GM18861 (cell line): ENCODE data around the gene PCDHGB4.
"Not testable (repeated sequence)": the region's sequence is repeated elsewhere in the genome, so short reads cannot be mapped to it uniquely, and the experiment has no call there.

Experiments
- ATAC-seq: cut with Tn5 transposase; IDR thresholded peaks from one replicate; pipeline ENCODE4 v1.9.1; 2021; ENCODE audit not compliant: unreplicated experiment

PCDHGB4 gene

DNA sequence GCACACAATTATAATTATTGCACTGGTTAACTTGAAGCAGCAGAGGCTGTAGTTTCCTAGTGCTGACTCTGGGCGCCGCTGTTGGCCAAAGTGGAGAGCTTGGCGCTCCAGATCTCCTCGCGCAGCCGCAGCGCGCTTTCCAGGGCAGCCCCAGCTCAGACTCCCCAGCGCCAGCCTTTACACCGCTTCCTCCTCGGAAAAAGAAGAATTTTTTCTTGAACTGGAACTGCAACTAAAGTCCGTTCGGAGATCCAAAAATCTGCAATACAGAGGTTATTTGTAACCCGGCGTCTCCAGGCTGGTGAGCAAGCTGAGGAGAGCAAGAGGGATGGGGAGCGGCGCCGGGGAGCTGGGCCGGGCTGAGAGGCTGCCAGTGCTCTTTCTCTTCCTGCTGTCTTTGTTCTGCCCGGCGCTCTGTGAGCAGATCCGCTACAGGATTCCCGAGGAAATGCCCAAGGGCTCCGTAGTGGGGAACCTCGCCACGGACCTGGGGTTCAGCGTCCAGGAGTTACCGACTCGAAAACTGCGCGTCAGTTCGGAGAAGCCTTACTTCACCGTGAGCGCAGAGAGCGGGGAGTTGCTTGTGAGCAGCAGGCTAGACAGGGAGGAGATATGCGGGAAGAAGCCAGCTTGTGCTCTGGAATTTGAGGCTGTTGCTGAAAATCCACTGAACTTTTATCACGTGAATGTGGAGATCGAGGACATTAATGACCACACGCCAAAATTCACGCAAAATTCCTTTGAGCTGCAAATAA lies at the start of gene PCDHGB4:
Gene PCDHGB4 (plus strand): TSS at position 142 of the 755 bp plus-strand sequence. CDS start 187 bp downstream, at position 329.
- ATAC-seq, result not testable (repeated sequence)

DNA sequence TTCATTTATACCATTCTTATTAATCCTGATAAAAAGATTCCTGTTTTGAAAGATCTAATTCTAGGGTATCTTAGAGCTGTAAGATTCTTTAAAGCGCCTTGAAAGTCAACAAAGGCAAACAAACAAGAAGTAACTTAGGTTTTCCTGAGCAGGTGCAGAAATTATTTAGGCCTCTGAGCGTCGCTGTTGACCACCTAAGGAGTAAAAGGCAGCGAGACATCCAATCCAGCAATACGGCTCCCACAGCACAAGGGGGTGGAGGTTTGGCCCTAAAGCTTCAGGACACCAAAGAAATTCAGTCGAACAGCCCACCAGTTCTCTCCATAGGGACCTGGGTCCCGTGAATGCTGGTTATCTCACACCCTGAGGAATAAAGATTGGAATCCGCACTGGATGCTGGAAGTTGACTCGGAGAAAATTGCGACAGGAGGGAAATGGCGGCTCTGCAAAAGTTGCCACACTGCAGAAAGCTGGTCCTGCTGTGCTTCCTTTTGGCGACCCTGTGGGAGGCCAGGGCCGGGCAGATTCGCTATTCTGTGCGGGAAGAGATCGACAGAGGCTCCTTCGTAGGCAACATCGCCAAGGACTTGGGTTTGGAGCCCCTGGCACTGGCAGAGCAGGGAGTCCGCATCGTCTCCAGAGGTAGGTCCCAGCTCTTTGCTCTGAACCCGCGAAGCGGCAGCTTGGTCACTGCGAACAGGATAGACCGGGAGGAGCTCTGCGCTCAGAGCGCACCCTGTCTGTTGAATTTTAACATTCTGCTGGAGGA lies 48.8 kb upstream of the PCDHGB4 start, which contains the start of gene PCDHGA2:
Gene PCDHGA2 (plus strand): TSS at position 223 of the 769 bp plus-strand sequence.
- ATAC-seq, result no peak

DNA sequence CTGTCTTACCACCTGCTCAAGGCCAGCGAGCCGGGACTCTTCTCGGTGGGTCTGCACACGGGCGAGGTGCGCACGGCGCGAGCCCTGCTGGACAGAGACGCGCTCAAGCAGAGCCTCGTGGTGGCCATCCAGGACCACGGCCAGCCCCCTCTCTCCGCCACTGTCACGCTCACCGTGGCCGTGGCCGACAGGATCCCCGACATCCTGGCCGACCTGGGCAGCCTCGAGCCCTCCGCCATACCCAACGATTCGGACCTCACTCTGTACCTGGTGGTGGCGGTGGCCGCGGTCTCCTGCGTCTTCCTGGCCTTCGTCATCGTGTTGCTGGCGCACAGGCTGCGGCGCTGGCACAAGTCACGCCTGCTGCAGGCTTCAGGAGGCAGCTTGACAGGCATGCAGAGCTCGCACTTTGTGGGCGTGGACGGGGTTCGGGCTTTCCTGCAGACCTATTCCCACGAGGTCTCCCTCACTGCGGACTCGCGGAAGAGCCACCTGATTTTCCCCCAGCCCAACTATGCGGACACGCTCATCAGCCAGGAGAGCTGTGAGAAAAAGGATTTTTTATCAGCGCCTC lies 46.6 kb upstream of the PCDHGB4 start:
- ATAC-seq, result not testable (repeated sequence)

DNA sequence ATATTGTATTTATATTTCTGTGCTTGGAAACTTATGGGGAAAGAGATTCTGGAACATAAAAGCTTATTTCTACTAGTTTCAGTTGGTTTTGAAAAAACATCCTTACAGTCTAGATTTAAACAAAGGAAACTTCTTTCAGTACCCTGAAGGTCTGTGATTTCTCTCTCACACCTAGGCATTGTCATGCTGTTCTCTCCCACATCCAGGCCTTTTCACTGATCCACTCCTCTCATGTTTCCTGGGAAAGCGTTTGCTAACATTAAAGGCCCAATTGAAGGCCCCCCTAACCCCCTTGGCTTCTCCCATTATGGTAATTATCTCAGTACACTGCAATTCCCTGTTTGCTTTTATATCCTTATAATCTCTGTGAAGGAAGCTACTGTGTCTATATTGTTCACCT lies 44.7 kb upstream of the PCDHGB4 start:
- ATAC-seq, result no peak

DNA sequence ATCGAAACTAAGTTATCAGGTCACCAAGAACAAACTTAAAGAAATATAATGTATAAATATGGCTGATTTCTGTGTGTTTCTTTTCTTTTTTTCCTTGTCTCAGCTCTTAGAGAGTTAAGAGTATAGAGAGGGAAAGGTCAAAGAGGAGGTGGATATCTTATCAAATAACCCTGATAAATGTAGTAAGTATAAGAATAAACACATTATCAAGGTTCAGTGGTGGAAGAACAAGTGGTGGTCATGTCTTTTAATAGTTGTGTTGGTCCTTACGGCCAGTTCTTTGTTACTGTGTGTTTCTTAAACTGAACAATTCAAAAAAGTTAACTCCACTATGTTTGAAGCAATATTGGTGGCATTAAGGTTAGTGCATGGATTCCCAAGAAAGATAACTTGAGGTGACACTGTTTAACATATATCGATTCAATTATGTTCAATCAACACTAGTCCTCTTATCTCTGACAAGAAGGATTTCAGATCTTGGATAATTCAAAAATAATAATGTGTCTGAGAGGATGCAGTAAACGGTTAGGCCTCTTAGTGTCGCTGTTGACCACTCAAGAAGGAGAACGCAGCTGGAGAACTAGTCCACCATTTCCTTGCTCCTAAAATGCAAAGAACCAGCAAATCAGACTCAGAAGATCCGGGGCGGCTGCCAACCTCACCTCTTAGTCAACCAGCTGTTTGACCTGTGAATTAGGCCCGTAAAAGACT lies 44.1 kb upstream of the PCDHGB4 start, which contains the start of gene PCDHGA3:
Gene PCDHGA3 (plus strand): TSS at position 588 of the 711 bp plus-strand sequence. CDS start 205 bp downstream, outside the sequence.
- no peak for ATAC-seq

DNA sequence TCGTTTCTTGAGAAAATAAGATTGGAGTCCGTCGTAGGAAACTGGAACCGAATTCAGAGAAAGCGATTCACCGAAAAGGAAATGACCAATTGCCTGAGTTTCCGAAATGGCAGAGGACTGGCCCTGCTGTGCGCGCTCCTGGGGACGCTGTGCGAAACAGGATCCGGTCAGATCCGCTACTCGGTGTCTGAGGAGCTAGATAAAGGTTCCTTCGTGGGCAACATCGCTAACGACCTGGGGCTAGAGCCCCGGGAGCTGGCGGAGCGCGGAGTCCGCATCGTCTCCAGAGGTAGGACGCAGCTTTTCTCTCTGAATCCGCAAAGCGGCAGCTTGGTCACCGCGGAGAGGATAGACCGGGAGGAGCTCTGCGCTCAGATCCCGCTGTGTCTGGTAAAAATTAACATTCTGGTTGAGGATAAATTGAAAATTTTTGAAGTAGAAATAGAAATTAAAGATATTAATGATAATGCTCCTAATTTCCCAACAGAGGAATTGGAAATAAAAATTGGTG lies 43.5 kb upstream of the PCDHGB4 start:
- ATAC-seq, result no peak

DNA sequence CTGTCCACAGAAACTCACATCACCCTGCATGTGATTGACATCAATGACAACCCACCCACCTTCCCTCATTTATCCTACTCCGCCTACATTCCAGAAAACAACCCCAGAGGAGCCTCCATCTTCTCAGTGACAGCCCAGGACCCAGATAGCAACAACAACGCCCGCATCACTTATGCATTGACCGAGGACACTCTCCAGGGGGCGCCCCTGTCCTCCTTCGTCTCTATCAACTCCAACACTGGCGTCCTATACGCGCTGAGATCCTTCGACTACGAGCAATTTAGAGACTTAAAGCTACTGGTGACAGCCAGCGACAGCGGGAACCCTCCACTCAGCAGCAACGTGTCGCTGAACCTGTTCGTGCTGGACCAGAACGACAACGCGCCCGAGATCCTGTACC lies 42.2 kb upstream of the PCDHGB4 start:
- ATAC-seq, result no peak

DNA sequence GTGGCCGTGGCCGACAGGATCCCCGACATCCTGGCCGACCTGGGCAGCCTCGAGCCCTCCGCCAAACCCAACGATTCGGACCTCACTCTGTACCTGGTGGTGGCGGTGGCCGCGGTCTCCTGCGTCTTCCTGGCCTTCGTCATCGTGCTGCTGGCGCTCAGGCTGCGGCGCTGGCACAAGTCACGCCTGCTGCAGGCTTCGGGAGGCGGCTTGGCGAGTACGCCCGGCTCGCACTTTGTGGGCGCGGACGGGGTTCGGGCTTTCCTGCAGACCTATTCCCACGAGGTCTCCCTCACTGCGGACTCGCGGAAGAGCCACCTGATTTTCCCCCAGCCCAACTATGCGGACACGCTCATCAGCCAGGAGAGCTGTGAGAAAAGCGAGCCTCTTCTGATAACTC lies 41.5 kb upstream of the PCDHGB4 start:
- not testable (repeated sequence) for ATAC-seq

DNA sequence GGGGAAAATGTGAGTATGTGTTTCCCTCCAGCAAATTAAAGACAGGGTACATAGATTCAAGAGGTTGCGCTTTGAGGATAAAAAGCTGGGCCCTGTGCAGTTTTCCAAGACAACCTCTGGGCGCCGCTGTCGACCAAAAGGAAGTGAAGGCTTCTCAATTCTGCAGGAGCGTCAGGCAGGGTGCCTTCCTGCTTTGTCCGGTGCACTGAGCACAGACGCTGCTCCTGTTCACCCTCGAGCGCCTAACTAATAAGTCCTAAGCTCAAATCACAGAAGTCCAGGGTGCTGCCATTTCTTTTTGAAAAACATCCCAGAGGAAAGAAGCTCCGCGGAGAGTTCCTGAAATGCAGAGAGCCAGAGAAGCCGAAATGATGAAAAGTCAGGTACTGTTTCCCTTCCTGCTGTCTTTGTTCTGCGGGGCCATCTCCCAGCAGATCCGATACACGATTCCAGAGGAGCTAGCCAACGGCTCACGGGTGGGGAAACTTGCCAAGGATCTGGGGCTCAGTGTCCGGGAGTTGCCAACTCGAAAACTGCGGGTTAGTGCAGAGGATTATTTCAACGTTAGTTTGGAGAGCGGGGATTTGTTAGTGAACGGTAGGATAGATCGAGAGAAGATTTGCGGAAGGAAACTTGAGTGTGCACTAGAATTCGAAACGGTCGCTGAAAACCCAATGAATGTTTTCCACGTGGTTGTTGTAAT lies 37.4 kb upstream of the PCDHGB4 start, which contains the start of gene PCDHGB1:
Gene PCDHGB1 (plus strand): TSS at position 183 of the 703 bp plus-strand sequence. CDS start 162 bp downstream, at position 345.
- no peak for ATAC-seq

DNA sequence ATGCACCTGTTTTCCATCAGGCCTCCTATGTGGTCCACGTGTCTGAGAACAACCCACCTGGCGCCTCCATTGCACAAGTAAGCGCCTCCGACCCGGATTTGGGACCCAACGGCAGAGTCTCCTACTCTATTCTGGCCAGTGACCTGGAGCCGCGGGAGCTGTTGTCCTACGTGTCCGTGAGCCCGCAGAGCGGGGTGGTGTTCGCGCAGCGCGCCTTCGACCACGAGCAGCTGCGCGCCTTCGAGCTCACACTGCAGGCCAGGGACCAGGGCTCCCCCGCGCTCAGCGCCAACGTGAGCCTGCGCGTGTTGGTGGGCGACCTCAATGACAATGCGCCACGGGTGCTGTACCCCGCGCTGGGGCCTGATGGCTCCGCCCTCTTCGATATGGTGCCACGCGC lies 35.9 kb upstream of the PCDHGB4 start:
- ATAC-seq, result no peak

DNA sequence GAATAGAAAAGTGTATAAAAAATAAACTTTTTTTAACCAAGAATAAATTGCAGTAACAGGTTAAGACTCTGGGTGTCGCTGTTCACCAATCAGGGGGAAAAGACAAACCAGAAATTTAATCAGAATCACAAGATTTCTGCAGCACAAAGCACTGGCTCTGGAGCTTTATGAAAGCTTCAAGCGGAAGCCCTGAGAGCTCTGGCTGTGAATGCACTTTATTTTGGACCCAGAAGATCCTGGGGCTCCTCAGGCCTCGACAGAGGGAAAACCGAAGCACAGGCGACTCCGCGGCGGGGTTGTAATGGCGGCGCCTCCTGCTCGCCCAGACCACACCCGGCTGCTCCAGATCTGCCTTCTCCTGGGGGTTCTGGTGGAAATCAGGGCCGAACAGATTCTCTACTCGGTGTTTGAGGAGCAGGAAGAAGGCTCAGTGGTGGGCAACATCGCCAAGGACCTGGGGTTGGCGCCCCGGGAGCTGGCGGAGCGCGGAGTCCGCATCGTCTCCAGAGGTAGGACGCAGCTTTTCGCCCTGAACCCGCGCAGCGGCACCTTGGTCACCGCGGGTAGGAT lies 32.5 kb upstream of the PCDHGB4 start, which contains the start of gene PCDHGA4:
Gene PCDHGA4 (plus strand): TSS at position 122 of the 570 bp plus-strand sequence. CDS start 87 bp downstream, at position 209.
- no peak for ATAC-seq

DNA sequence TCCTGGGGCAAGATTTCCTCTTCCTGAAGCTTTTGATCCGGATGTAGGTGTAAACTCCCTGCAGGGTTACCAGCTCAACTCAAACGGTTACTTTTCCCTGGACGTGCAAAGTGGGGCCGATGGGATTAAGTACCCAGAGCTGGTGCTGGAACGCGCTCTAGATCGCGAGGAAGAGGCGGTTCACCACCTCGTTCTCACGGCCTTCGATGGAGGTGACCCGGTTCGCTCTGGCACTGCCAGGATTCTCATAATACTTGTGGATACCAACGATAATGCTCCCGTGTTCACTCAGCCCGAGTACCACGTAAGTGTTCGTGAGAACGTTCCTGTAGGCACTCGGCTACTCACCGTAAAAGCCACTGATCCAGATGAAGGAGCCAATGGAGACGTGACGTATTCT lies 31.9 kb upstream of the PCDHGB4 start:
- ATAC-seq, result no peak

DNA sequence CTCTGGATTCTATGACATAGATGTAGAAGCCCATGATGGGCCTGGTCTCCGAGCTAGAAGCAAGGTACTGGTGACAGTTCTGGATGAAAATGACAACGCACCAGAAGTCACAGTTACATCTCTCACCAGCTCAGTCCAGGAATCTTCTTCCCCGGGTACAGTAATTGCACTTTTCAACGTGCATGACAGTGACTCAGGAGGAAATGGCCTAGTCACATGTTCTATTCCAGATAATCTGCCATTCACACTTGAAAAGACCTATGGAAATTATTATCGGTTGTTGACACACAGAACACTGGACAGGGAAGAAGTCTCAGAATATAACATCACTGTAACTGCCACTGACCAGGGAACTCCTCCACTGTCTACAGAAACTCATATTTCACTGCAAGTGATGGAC lies 31.4 kb upstream of the PCDHGB4 start:
- ATAC-seq, result no peak

DNA sequence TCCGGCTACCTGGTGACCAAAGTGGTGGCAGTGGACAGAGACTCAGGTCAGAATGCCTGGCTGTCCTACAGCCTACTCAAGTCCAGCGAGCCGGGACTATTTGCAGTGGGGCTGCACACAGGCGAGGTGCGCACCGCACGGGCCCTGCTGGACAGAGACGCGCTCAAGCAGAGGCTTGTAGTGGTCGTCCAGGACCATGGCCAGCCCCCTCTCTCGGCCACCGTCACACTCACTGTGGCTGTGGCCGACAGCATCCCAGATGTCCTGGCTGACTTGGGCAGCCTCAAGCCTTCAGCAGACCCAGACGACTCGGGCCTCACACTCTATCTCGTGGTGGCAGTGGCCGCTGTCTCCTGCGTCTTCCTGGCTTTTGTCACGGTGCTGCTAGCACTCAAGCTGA lies 30.5 kb upstream of the PCDHGB4 start:
- no peak for ATAC-seq

DNA sequence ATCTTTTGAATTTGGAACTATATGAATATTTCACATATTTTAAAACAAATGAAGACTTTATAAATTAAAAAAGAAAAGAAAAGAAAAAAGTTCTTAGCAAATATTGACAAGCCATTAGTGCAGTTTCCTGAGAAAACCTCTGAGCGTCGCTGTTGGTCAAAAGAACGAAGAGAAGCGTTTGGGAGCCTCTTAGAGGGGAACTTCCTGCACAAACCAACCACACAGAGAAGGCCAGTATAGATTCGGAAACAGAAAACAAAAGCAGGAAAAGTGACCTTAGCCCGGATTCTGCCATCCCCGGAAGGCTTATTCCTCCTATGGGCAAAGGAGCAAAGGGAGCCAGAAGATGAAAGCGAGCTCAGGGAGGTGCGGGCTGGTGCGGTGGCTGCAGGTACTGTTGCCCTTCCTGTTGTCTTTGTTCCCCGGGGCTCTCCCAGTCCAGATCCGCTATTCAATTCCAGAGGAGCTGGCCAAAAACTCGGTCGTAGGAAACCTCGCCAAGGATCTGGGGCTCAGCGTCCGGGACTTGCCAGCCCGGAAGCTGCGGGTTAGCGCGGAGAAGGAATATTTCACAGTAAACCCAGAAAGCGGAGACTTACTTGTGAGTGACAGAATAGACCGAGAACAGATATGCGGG lies 27.6 kb upstream of the PCDHGB4 start, which contains the start of gene PCDHGB2:
Gene PCDHGB2 (plus strand): TSS at position 205 of the 637 bp plus-strand sequence. CDS start 142 bp downstream, at position 347.
- no peak for ATAC-seq

DNA sequence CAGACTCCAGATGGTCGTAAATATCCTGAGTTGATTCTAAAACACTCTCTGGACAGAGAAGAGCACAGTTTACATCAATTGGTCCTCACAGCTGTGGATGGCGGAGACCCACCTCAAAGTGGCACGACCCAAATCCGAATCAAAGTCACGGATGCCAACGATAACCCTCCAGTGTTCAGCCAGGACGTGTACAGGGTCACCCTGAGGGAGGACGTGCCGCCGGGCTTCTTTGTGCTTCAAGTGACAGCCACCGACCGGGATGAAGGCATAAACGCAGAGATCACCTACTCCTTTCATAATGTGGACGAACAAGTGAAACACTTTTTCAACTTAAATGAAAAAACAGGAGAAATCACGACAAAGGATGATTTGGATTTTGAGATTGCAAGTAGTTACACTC lies 26.8 kb upstream of the PCDHGB4 start:
- no peak for ATAC-seq

DNA sequence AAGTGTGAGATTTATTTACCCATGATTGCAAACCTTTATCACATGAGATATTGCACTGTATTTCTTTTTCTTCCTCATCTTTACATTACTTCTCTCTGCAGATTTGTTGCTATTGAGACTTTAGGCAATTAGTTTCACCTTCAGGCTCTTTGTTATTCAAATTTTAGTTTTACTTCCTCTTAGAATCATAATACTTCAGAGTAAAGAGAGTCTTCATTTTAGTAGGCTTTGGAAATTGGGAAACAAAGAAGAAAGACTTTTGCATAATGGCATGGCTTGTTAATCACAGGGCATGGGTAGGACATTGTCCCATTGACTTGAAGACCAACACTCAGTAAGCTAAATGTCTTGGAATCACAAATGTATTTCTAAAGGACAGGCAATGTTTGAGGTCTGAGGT lies 24.8 kb upstream of the PCDHGB4 start:
- no peak for ATAC-seq

DNA sequence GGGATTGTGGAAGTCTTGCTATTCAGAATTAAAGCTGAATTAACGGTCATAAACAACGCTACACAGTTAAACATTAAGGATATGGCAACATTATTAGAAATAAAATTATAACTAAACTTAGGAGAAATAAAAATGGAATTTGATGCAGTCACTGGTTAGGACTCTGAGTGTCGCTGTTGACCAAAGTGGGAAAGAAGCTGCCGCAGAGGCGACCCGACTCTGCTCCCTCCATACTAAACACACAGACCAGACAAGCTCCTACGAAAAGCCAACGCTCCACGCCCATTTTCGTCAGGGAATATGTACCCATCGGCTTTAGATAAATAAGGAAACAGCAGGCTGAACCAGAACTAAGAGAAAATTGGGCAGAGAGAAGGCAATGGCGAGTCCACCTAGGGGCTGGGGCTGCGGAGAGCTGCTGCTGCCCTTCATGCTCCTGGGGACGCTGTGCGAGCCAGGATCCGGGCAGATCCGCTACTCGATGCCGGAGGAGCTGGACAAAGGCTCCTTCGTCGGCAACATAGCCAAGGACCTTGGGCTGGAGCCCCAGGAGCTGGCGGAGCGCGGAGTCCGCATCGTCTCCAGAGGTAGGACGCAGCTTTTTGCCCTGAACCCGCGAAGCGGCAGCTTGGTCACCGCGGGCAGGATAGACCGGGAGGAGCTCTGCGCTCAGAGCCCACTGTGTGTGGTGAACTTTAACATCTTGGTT lies 23.4 kb upstream of the PCDHGB4 start, which contains the start of gene PCDHGA5:
Gene PCDHGA5 (plus strand): TSS at position 211 of the 709 bp plus-strand sequence. CDS start 169 bp downstream, at position 380.
- ATAC-seq, result no peak
